ENCODE data around the gene IGSF9.

Gene IGSF9

DNA sequence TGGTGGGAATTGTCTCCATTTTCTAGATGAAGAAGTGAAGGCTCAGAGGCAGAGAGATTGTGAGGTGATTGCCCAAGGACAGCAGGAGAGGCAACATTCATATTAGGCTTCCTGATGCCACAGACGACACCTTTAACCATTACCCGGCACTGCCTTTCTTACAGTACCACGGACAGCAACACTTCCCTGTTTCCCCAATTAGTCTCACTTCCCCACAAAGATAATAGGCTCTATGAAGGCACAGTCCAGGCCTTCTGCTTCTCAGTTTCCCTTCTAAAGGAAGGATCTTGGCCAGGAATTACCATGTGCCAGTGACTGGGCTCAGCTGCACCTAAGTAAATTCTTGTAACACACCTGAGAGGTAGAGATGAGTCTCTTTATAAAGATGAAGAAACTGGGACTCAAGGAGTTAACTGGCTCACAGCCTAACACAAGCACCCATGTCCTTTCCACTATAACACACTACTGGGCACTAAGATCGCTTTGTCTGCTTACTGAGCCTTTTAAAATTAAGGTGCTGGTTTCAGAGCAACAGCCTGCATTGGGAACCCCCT lies 9.6 kb downstream of the IGSF9 start:
- peaks cover 9% of the 10 kb centered on the region for H3K27me3 Mint-ChIP-seq (ENCODE audit: low read depth, poor library complexity)
- no peak for DNase-seq
- H3K4me3 Mint-ChIP-seq = no peak overlapping the region
- peaks cover 35% of the 10 kb centered on the region for H3K4me1 Mint-ChIP-seq
- TF ChIP-seq, protein P1, sequence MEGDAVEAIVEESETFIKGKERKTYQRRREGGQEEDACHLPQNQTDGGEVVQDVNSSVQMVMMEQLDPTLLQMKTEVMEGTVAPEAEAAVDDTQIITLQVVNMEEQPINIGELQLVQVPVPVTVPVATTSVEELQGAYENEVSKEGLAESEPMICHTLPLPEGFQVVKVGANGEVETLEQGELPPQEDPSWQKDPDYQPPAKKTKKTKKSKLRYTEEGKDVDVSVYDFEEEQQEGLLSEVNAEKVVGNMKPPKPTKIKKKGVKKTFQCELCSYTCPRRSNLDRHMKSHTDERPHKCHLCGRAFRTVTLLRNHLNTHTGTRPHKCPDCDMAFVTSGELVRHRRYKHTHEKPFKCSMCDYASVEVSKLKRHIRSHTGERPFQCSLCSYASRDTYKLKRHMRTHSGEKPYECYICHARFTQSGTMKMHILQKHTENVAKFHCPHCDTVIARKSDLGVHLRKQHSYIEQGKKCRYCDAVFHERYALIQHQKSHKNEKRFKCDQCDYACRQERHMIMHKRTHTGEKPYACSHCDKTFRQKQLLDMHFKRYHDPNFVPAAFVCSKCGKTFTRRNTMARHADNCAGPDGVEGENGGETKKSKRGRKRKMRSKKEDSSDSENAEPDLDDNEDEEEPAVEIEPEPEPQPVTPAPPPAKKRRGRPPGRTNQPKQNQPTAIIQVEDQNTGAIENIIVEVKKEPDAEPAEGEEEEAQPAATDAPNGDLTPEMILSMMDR (IDR thresholded peaks at IDR 0.05) = no peak
- peaks cover 46% of the 10 kb centered on the region for H3K36me3 Mint-ChIP-seq (ENCODE audit: low read depth)
- H3K9me3 Mint-ChIP-seq = no peaks in the 10 kb centered on the region
- H3K27ac Mint-ChIP-seq = no peak overlapping the region

DNA sequence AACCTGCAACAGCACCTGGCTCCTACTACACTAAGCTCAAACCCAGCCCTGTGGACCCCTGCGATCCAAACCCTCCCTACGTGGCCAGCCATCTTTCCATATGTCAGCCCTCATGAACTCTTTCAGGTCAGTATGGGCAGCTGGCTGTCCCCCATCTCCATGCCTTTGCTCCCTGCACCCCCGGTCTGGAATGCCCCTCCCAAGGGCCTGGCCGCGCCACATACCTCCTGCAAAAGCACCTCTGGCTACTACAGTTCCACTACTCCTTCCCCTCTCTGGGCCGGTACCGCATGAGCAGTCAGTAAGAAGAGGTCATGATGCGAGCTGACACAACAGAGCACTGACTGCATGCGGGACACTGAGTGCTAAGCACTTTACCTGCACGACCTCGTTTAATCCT lies 10.1 kb downstream of the IGSF9 start:
- TF ChIP-seq, protein P1 (IDR thresholded peaks at IDR 0.05) = no peak
- H3K27ac Mint-ChIP-seq = no peak overlapping the region
- H3K4me1 Mint-ChIP-seq = peaks cover 30% of the 10 kb centered on the region
- H3K27me3 Mint-ChIP-seq (ENCODE audit: low read depth, poor library complexity) = peaks cover 10% of the 10 kb centered on the region
- no peaks in the 10 kb centered on the region for H3K9me3 Mint-ChIP-seq
- DNase-seq = no peak
- no peak overlapping the region for H3K4me3 Mint-ChIP-seq
- H3K36me3 Mint-ChIP-seq (ENCODE audit: low read depth) = peaks cover 48% of the 10 kb centered on the region

DNA sequence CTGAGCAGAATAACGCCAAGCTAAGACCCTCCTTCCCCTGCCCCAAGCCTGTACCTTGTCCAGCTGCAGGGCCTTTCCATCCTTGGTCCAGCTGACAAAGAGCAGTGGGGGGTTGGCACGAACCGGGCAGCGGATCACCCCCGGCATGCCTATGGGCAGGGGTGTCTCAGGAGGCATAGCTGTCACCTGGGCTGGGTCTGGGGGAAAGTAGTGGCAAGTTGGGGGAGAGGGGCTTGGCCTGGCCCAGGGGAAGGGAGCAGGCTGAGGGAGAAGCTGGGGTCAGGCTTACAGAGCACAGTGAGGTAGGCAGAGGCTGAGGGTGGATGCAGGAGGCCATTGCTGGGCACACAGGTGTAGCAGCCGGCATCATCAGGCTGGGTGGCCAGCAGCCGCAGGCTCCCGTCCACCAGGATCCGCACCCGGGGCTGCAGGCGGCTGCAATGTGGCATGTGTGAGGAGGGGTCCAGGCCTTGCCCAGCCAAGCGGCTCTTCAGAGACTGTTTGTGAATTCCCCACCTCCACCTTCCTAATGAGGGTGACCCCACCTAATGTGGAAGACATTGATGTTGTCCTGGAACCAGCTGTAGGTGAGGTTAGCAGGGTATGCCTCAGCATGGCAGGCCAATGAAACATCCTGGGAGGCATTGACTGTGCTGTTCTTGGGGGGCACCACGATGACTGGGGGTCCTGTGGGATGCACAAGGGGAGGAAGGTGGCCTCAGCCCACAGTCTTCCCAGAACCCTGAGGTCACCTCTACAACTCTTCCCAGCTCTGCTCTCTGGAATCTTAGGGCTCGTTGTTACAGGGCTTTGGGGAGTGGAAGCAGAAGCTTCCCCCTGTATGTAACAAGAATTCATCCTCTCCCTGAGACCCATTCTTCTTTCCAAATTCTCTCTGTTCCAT lies 11.0 kb downstream of the IGSF9 start:
- H3K36me3 Mint-ChIP-seq (ENCODE audit: low read depth) = peaks cover 42% of the 10 kb centered on the region
- H3K9me3 Mint-ChIP-seq = no peaks in the 10 kb centered on the region
- H3K4me3 Mint-ChIP-seq = no peak overlapping the region
- DNase-seq = no peak
- peaks cover 10% of the 10 kb centered on the region for H3K27me3 Mint-ChIP-seq (ENCODE audit: low read depth, poor library complexity)
- TF ChIP-seq, protein P1 (IDR thresholded peaks at IDR 0.05) = no peak
- H3K27ac Mint-ChIP-seq = no peak overlapping the region
- peaks cover 28% of the 10 kb centered on the region for H3K4me1 Mint-ChIP-seq

DNA sequence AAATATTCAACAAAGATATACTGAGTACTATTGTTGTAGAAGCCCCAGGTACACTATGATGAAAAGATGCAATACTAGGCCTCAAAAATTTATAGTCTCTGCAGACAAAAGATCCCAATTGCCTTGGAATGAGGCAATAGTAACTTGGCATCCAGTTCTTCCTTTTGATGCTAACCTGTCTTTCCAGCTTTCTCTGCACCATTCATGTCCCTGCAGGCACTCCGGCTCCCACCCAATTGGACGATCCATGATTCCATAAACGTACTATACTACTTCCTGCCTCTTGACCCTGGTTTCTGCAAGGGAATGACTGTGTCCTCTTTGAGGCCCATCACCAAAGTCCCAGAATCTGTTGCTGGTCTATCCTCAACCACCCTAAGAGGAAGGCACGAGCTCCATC lies 12.1 kb downstream of the IGSF9 start:
- peaks cover 10% of the 10 kb centered on the region for H3K27me3 Mint-ChIP-seq (ENCODE audit: low read depth, poor library complexity)
- TF ChIP-seq, protein P1 (IDR thresholded peaks at IDR 0.05) = no peak
- H3K27ac Mint-ChIP-seq = peak overlapping the region; percentile 7
- H3K4me3 Mint-ChIP-seq = no peak overlapping the region
- DNase-seq = no peak
- peaks cover 21% of the 10 kb centered on the region for H3K4me1 Mint-ChIP-seq
- H3K9me3 Mint-ChIP-seq = no peaks in the 10 kb centered on the region
- peaks cover 49% of the 10 kb centered on the region for H3K36me3 Mint-ChIP-seq (ENCODE audit: low read depth)

DNA sequence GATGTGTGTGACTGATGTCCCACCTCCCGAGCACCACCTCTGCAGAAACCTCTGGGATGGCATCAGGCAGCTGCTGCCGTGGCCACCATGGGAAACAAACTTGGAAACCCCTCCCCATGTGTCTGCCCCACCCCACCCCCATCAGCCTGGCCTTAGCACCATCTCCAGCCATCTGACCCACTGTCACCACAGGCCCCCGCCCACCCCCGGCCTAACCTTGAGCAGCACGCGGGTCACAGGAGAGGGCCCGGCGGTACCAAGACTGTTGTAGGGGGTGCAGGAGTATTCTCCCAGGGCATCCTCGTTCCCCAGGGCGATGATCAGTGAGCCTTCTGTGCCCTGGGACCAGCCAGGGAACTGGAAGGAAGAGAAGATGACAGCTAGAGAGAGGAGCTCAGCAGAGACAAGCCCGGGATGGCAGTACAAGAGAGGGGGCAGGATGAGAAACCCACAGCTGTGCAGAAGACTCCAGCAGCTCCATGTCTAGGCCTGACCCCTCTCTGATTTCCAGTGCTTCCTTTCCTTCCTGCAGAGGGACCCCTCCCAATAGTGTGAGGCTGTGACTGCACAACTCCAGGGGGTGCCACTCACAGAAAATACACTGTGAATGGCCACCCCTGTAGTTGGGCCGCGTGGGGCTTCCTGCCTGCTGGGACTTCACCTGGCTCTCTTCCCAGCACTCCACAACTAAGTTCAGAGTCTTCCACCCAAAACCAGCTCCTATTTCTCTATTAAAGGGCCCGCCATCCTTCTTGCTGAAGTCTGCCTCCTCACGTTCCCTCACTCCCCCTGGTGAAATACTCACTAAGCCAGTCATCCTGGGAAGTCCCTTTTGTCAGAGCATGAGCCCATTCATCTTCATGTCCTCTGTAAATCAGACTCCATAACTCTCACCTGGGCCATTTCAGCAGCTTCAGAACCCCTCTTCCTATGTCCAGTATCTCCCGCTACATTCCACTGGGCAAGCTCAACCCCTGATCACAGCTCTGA lies 12.8 kb downstream of the IGSF9 start:
- no peaks in the 10 kb centered on the region for H3K9me3 Mint-ChIP-seq
- no peak overlapping the region for H3K4me3 Mint-ChIP-seq
- peaks cover 54% of the 10 kb centered on the region for H3K36me3 Mint-ChIP-seq (ENCODE audit: low read depth)
- DNase-seq = no peak
- peaks cover 10% of the 10 kb centered on the region for H3K27me3 Mint-ChIP-seq (ENCODE audit: low read depth, poor library complexity)
- no peak overlapping the region for H3K27ac Mint-ChIP-seq
- TF ChIP-seq, protein P1 (IDR thresholded peaks at IDR 0.05) = no peak
- peaks cover 13% of the 10 kb centered on the region for H3K4me1 Mint-ChIP-seq
